K562 (cell line): ENCODE results near the gene CALML6. TPM values are rescaled to one million over a fixed set of nuclear protein-coding genes. Genes with fewer than 3 reads are reported as not detected.

Experiments used
- ATAC-seq: fragments of 200-7000 bp; cut with Tn5 transposase; 3 replicates; pipeline ENCODE4 v1.9.1; 2020; ENCODE audit warnings: moderate library complexity
- BruUV-seq: library from RNA; stranded (reverse); fragments of 400-500 nt; replicated peaks from 2 replicates; lab custom pipeline; 2021; lab: Mats Ljungman, UMichigan
- CTCF ChIA-PET: fragments of 300-600 bp; formaldehyde crosslinking; extraction: SDS; loops from one replicate; lab custom pipeline; 2021; ENCODE audit warnings: low intra/inter-chr PET ratio; lab: Yijun Ruan, JAX
- POLR2A ChIA-PET: fragments of 300-600, 350-650 bp; sonication (Branson Sonifier 250); formaldehyde crosslinking; extraction: SDS; loops from one replicate; lab custom pipeline; 2021; ENCODE audit warnings: antibody characterized with exemption, inconsistent platforms; lab: Yijun Ruan, JAX
- DNase-seq, 4 experiments: peaks; one replicate each; pipeline versions ENCODE4 v3.0.0 to v3.0.0-alpha.2; 2011 to 2018; ENCODE audit warnings: low spot score in 3 of 4, mixed read lengths in 3 of 4; ENCODE audit errors: extremely low read depth in 1 of 4
- FAIRE-seq: peaks from 2 replicates; lab custom pipeline; 2011; peaks lifted over from hg19 to GRCh38; lab: Jason Lieb, UNC
- H2AFZ ChIP-seq: 2 replicates; pipeline ENCODE4 v1.6.0; 2011; ENCODE audit warnings: low read depth, low read length, control low read depth, inconsistent platforms
- H3K27ac ChIP-seq: fragments of 200-600 bp; 3 replicates; pipeline ENCODE4 v1.8.0; 2011; ENCODE audit warnings: low read depth, mild to moderate bottlenecking, control low read depth, inconsistent platforms, low read length, moderate library complexity, mixed read lengths; ENCODE audit errors: extremely low read depth
- H3K27me3 ChIP-seq, 2 experiments: fragments of 300-600 bp in 1 of 2; 2 replicates in 1 of 2; 3 replicates in 1 of 2; pipeline versions ENCODE4 v1.6.0 to v1.8.0; 2011; ENCODE audit warnings: inconsistent platforms in 2 of 2, low read length in 2 of 2, mild to moderate bottlenecking in 1 of 2, mixed read lengths in 1 of 2, moderate library complexity in 1 of 2; ENCODE audit not compliant: control insufficient read depth in 2 of 2, insufficient read depth in 2 of 2
- H3K36me3 ChIP-seq: fragments of 300-600 bp; 3 replicates; pipeline ENCODE4 v1.8.0; 2011; ENCODE audit warnings: mild to moderate bottlenecking, low read length, inconsistent platforms; ENCODE audit not compliant: control insufficient read depth, insufficient read depth
- H3K4me1 ChIP-seq, 2 experiments: fragments of 200-600 bp in 1 of 2; replicated peaks in 1 of 2; 2 replicates in 1 of 2; 3 replicates in 1 of 2; pipeline versions ENCODE4 v1.5.1 to v1.8.0; 2011; ENCODE audit warnings: inconsistent platforms in 2 of 2, low read length in 2 of 2, mild to moderate bottlenecking in 1 of 2, mixed read lengths in 1 of 2, moderate library complexity in 1 of 2; ENCODE audit not compliant: control insufficient read depth in 2 of 2, insufficient read depth in 2 of 2
- H3K4me2 ChIP-seq: 2 replicates; pipeline ENCODE4 v1.6.1; 2011; ENCODE audit warnings: low read length, control low read depth, inconsistent platforms, mixed read lengths; ENCODE audit not compliant: insufficient read depth
- H3K4me3 ChIP-seq: fragments of 200-600 bp; sonication (generic), shearing (Covaris generic); 2 replicates; pipeline ENCODE4 v1.5.1; 2016; ENCODE audit warnings: control low read depth, inconsistent platforms
- H3K79me2 ChIP-seq: fragments of 200-600 bp; 3 replicates; pipeline ENCODE4 v1.8.0; 2011; ENCODE audit warnings: low read length, inconsistent platforms; ENCODE audit not compliant: control insufficient read depth, insufficient read depth
- H3K9ac ChIP-seq, 2 experiments: 2 replicates each; pipeline versions ENCODE4 v1.6.0 to v1.6.1; 2011; ENCODE audit warnings: low read depth in 2 of 2, low read length in 2 of 2, control low read depth in 1 of 2, inconsistent platforms in 1 of 2, mild to moderate bottlenecking in 1 of 2, mixed read lengths in 1 of 2; ENCODE audit not compliant: insufficient read depth in 1 of 2
- H3K9me1 ChIP-seq: one replicate; pipeline ENCODE4 v1.6.0; 2011; ENCODE audit warnings: inconsistent platforms, mild to moderate bottlenecking, low read length, moderate library complexity; ENCODE audit not compliant: control insufficient read depth, insufficient read depth
- H3K9me3 ChIP-seq: replicated peaks from 2 replicates; pipeline ENCODE4 v1.5.1; 2011; ENCODE audit warnings: low read depth, low read length, inconsistent platforms; ENCODE audit not compliant: control insufficient read depth, insufficient read depth
- H4K20me1 ChIP-seq: replicated peaks from 2 replicates; pipeline ENCODE4 v1.6.1; 2011; ENCODE audit warnings: low read length, inconsistent platforms, mixed read lengths; ENCODE audit not compliant: control insufficient read depth, insufficient read depth
- BMI1 ChIP-seq: fragments of 150-350 bp; IDR thresholded peaks from 2 replicates; pipeline ENCODE4 v1.6.1; 2014; ENCODE audit warnings: low read length
- CXXC5 ChIP-seq: fragments of 250-450 bp; sonication (Bioruptor Pico); IDR thresholded peaks from 2 replicates; pipeline ENCODE4 v1.8.0; 2022; ENCODE audit warnings: inconsistent platforms, mild to moderate bottlenecking, moderate library complexity
- EGR1 ChIP-seq: fragments of 450-650 bp; conservative IDR thresholded peaks from 2 replicates; pipeline ENCODE4 v1.6.1; 2017; ENCODE audit warnings: mild to moderate bottlenecking
- ELF1 ChIP-seq: fragments of 200-800 bp; sonication (Bioruptor generic); IDR thresholded peaks from 2 replicates; pipeline ENCODE4 v1.6.1; 2016; ENCODE audit warnings: missing genetic modification characterization, missing compliant biosample characterization
- ILF3 ChIP-seq: fragments of 450-650 bp; IDR thresholded peaks from 2 replicates; pipeline ENCODE4 v1.6.1; 2018; ENCODE audit warnings: antibody characterized with exemption, mild to moderate bottlenecking, moderate library complexity, borderline replicate concordance
- KHSRP ChIP-seq: fragments of 450-650 bp; IDR thresholded peaks from 2 replicates; pipeline ENCODE4 v1.6.1; 2017
- SMAD2 ChIP-seq: fragments of 150-350 bp; IDR thresholded peaks from 2 replicates; pipeline ENCODE4 v1.6.1; 2014; ENCODE audit warnings: low read depth, mild to moderate bottlenecking, low read length
- SMARCB1 ChIP-seq: IDR thresholded peaks from 2 replicates; pipeline ENCODE4 v1.6.1; 2011; ENCODE audit warnings: improper control_type of control experiment, low read depth; ENCODE audit not compliant: insufficient read length
- XRCC3 ChIP-seq: fragments of 450-650 bp; IDR thresholded peaks from 2 replicates; pipeline ENCODE4 v1.6.1; 2017; ENCODE audit warnings: mild to moderate bottlenecking, moderate library complexity
- ZBTB43 ChIP-seq: sonication (generic); formaldehyde crosslinking; IDR thresholded peaks from 2 replicates; pipeline ENCODE4 v1.8.0; 2023; ENCODE audit warnings: mild to moderate bottlenecking, missing genetic modification reagents
- ZNF121 ChIP-seq: sonication (generic); formaldehyde crosslinking; conservative IDR thresholded peaks from 2 replicates; pipeline ENCODE4 v1.8.0; 2022; ENCODE audit warnings: missing genetic modification reagents
- ZNF280B ChIP-seq: fragments of 250-450 bp; sonication (Bioruptor Pico); IDR thresholded peaks from 2 replicates; pipeline ENCODE4 v1.5.1; 2021; ENCODE audit warnings: mild to moderate bottlenecking
- WGBS: fragments of 100-300 bp; shearing (Covaris generic); methylation state at CpG from one replicate; pipeline ENCODE4 v1.1.6; 2016; ENCODE audit warnings: low coverage, mixed read lengths; ENCODE audit not compliant: insufficient coverage; ENCODE audit errors: missing lambda C conversion rate; 5-methylcytosine and 5-hydroxymethylcytosine counted together
- in situ Hi-C: fragments of 300-500 bp; cut with MboI; formaldehyde crosslinking; loops from 4 replicates; pipeline ENCODE4 v1.15.0; 2018; ENCODE audit warnings: inconsistent platforms, mixed read lengths
- intact Hi-C: fragments of 100-400 bp; cut with micrococcal nuclease; formaldehyde crosslinking; loops from 2 replicates; pipeline ENCODE4 v1.14.2; 2022
- polyA plus RNA-seq, 8 experiments: library from polyadenylated mRNA; depleted of rRNA in 4 of 8; stranded (reverse) in 5 of 8; unstranded in 3 of 8; fragments of >200 nt; fragmentation: Nextera tagmentation in 2 of 8; fragmentation: Illumina TruSeq in 1 of 8; extraction: Ambion mirVana in 2 of 8; extraction: Trizol in 1 of 8; gene quantifications; 2 replicates each; pipeline versions ENCODE4 v1.2.1 to v1.2.3, GENCODE V29; 2011 to 2014; ENCODE audit warnings: inconsistent platforms in 1 of 8, missing spikeins in 1 of 8
- total RNA-seq, 7 experiments: library from RNA; depleted of rRNA in 6 of 7; stranded (reverse); fragments of >200 nt in 6 of 7; fragmentation: Illumina TruSeq in 2 of 7; extraction: Trizol in 2 of 7; gene quantifications; 2 replicates each; pipeline versions ENCODE4 v1.2.1 to v1.2.3, GENCODE V29; 2011 to 2021; ENCODE audit warnings: low replicate concordance in 1 of 7

The CALML6 gene
- total and polyA plus RNA-seq, 9 of the 15 experiments (the other 6 are each of a cell fraction or from before 2014, with no cell fraction given), result 0.14 TPM; not detected in 8

GRCh38 chr1:1926346-1926811 is 11.3 kb downstream of the CALML6 start:
- no peaks in the 10 kb centered on the region for H3K36me3 ChIP-seq
- no peak overlapping the region for H3K4me3 ChIP-seq
- peak overlapping the region in 1 of 2 experiments; percentile 45; a peak in 1 of 4 replicates for H3K9ac ChIP-seq
- DNase-seq (no peak), ATAC-seq (no peak), FAIRE-seq (no peak)
- H4K20me1 ChIP-seq, result peaks cover 8% of the 10 kb centered on the region
- TF ChIP-seq EGR1 (peak; percentile 45; the same call in 1 of the 2 replicates), BMI1 (no peak)
- no peaks in the 10 kb centered on the region for H3K79me2 ChIP-seq
- no peak overlapping the region for H2AFZ ChIP-seq
- no peak overlapping the region for H3K27ac ChIP-seq
- BruUV-seq, result no TSS peak
- CTCF ChIA-PET, result no interaction called here
- H3K9me1 ChIP-seq, result no peaks in the 10 kb centered on the region
- H3K27me3 ChIP-seq, result peaks cover 23 to 72% of the 10 kb centered on the region in 2 experiments; a peak in 3 of 5 replicates
- H3K4me1 ChIP-seq, result peaks cover 0 to 78% of the 10 kb centered on the region in 2 experiments; a peak in 2 of 5 replicates
- no peak overlapping the region for H3K4me2 ChIP-seq
- intact Hi-C loops (no loop called here), in situ Hi-C loops (no loop called here)
- POLR2A ChIA-PET, result interaction anchor here (0.7 to 0.9 kb wide), 2 partner anchors 118 to 304 kb away, joined by 3 read pairs; no protein-coding TSS in a partner anchor
- H3K9me3 ChIP-seq, result no peaks in the 10 kb centered on the region
- WGBS, result 8% methylated on average over 26 of the region's 26 CpGs

- WGBS, result 18% methylated on average over 21 of the region's 21 CpGs
- FAIRE-seq (no peak), ATAC-seq (no peak), DNase-seq (no peak)
- Histone ChIP-seq H3K9ac (peak overlapping the region in 1 of 2 experiments; percentile 45; a peak in 1 of 4 replicates), H3K27me3 (peaks cover 23 to 72% of the 10 kb centered on the region in 2 experiments; a peak in 3 of 5 replicates), H3K4me3 (no peak overlapping the region), H3K79me2 (no peaks in the 10 kb centered on the region), H3K9me1 (no peaks in the 10 kb centered on the region), H4K20me1 (peaks cover 8% of the 10 kb centered on the region), H3K27ac (no peak overlapping the region), H3K4me1 (peaks cover 0 to 71% of the 10 kb centered on the region in 2 experiments; a peak in 2 of 5 replicates), H3K36me3 (no peaks in the 10 kb centered on the region), H2AFZ (no peak overlapping the region), H3K4me2 (no peak overlapping the region), H3K9me3 (no peaks in the 10 kb centered on the region)
- POLR2A ChIA-PET, result interaction anchor here (0.6 to 1.0 kb wide), 4 partner anchors 9 to 303 kb away, joined by 3 read pairs; no protein-coding TSS in a partner anchor
- no TSS peak for BruUV-seq
- CTCF ChIA-PET, result no interaction called here
- in situ Hi-C loops (no loop called here), intact Hi-C loops (no loop called here)
- TF ChIP-seq SMARCB1 (no peak), ZNF121 (CRISPR knock-in tag) (no peak), ELF1 (no peak), XRCC3 (no peak), KHSRP (no peak), CXXC5 (no peak), ZNF280B (CRISPR knock-in tag) (no peak), SMAD2 (no peak), ILF3 (no peak), ZBTB43 (no peak)
These were observed 12.0 kb downstream of the CALML6 start for GRCh38 chr1:1926886-1927660.
